Mucosa of descending colon (tissue), 3 donors: Measurements from ENCODE around the gene TMEM128. TPM values are rescaled to one million over a fixed set of nuclear protein-coding genes. Genes with fewer than 3 reads are reported as not detected.
A peak's percentile ranks its signal among the peaks of the same experiment; 100 is the strongest.
"Not testable (repeated sequence)": the region's sequence is repeated elsewhere in the genome, so short reads cannot be mapped to it uniquely, and the experiment has no call there.

Experiments used
- ATAC-seq: fragments of 200-7000 bp; cut with Tn5 transposase; one replicate; pipeline ENCODE4 v1.9.1; 2020; ENCODE audit warnings: mild to moderate bottlenecking, moderate library complexity
- DNase-seq, 3 donors: peaks; one replicate each; pipeline ENCODE4 v3.0.0-alpha.2; 2020
- H3K36me3 ChIP-seq: fragments of 200-600 bp; one replicate; pipeline ENCODE4 v1.8.0; 2021; ENCODE audit warnings: low read depth, mild to moderate bottlenecking
- H3K4me1 ChIP-seq: fragments of 200-600 bp; one replicate; pipeline ENCODE4 v1.8.0; 2021; ENCODE audit warnings: low read depth, mild to moderate bottlenecking
- H3K4me3 ChIP-seq: fragments of 200-600 bp; one replicate; pipeline ENCODE4 v1.8.0; 2021; ENCODE audit warnings: mild to moderate bottlenecking
- H3K9me3 ChIP-seq: fragments of 200-600 bp; one replicate; pipeline ENCODE4 v1.8.0; 2021; ENCODE audit warnings: mild to moderate bottlenecking
- intact Hi-C, 2 donors: fragments of 100-400 bp; cut with DNase I in 1 of 2; cut with micrococcal nuclease in 1 of 2; formaldehyde crosslinking; loops; one replicate each; pipeline versions ENCODE4 v1.11.0 to v1.11.1; 2022; cut with DNase I, micrococcal nuclease
- total RNA-seq, 3 donors: library from RNA; stranded (reverse); fragmentation: NEBNext Ultra II Directional in 2 of 3; extraction: Animal tissue kit (Norgen Biotek cat#: 25700) in 2 of 3; gene quantifications; one replicate each; pipeline versions ENCODE4 v1.2.1 to v1.2.4, GENCODE V29; 2021 to 2023
- TF ChIP-seq, protein P1 (sequence below): fragments of 200-600 bp; IDR thresholded peaks from one replicate; pipeline ENCODE4 v1.8.0; 2022; ENCODE audit warnings: antibody characterized with exemption, mild to moderate bottlenecking
- donor health status: DM: no; HTN: no; CAD: no; lungs with moderate emphysema.
- donor health status: DM: no; HTN: no; CAD: no.
- donor health status: DM: no; HTN: yes; CAD: no.

The TMEM128 gene
- total RNA-seq, 3 donors from 2014 or later, result 14.9 to 20.7 (median 19.6) TPM

- intact Hi-C loops, result no loop called here
- ATAC-seq (peak; percentile 9), DNase-seq (no peak)
- H3K4me3 ChIP-seq, result no peak overlapping the region
- no peaks in the 10 kb centered on the region for H3K9me3 ChIP-seq
- H3K36me3 ChIP-seq, result peaks cover 7% of the 10 kb centered on the region
- no peaks in the 10 kb centered on the region for H3K4me1 ChIP-seq
- TF ChIP-seq, protein P1, sequence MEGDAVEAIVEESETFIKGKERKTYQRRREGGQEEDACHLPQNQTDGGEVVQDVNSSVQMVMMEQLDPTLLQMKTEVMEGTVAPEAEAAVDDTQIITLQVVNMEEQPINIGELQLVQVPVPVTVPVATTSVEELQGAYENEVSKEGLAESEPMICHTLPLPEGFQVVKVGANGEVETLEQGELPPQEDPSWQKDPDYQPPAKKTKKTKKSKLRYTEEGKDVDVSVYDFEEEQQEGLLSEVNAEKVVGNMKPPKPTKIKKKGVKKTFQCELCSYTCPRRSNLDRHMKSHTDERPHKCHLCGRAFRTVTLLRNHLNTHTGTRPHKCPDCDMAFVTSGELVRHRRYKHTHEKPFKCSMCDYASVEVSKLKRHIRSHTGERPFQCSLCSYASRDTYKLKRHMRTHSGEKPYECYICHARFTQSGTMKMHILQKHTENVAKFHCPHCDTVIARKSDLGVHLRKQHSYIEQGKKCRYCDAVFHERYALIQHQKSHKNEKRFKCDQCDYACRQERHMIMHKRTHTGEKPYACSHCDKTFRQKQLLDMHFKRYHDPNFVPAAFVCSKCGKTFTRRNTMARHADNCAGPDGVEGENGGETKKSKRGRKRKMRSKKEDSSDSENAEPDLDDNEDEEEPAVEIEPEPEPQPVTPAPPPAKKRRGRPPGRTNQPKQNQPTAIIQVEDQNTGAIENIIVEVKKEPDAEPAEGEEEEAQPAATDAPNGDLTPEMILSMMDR, result no peak
Measured at GRCh38 chr4:4268776-4269175, 20.8 kb upstream of the TMEM128 start.

GRCh38 chr4:4267981-4268380 lies 20.0 kb upstream of the TMEM128 start:
- Histone ChIP-seq H3K9me3 (no peaks in the 10 kb centered on the region), H3K4me1 (no peaks in the 10 kb centered on the region), H3K4me3 (no peak overlapping the region), H3K36me3 (peaks cover 3% of the 10 kb centered on the region)
- TF ChIP-seq, protein P1, result no peak
- DNase-seq, result no peak
- ATAC-seq, result no peak
- intact Hi-C loops, result no loop called here

- H3K36me3 ChIP-seq, result no peaks in the 10 kb centered on the region
- DNase-seq (no peak), ATAC-seq (peak; percentile 71)
- TF ChIP-seq, protein P1, result no peak
- H3K4me3 ChIP-seq, result no peak overlapping the region
- H3K9me3 ChIP-seq, result no peaks in the 10 kb centered on the region
- peaks cover 2% of the 10 kb centered on the region for H3K4me1 ChIP-seq
- intact Hi-C loops, result no loop called here
Measured at GRCh38 chr4:4260185-4260751, 12.2 kb upstream of the TMEM128 start.

GRCh38 chr4:4259484-4260100 lies 11.6 kb upstream of the TMEM128 start:
- H3K36me3 ChIP-seq, result no peaks in the 10 kb centered on the region
- H3K9me3 ChIP-seq, result no peaks in the 10 kb centered on the region
- intact Hi-C loops, result loop anchor here in 1 of 2 donors (10.0 kb wide), 1 partner anchor 75 kb away; no protein-coding TSS in a partner anchor
- H3K4me1 ChIP-seq, result peaks cover 2% of the 10 kb centered on the region
- DNase-seq, result no peak
- TF ChIP-seq, protein P1, result no peak
- no peak overlapping the region for H3K4me3 ChIP-seq
- ATAC-seq, result peak; percentile 34

DNA sequence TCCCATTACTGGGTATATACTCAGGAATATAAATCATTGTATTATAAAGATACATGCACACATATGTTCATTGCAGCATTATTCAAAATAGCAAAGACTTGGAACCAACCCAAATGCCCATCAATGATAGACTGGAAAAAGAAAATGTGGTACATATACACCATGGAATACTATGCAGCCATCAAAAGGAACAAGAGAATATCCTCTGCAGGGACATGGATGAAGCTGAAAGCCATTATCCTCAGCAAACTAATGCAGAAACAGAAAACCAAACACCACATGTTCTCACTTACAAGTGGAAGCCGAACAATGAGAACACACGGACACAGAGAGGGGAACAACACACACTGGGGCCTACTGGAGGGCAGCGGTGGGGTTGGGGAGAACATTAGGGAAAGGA lies 9.7 kb upstream of the TMEM128 start:
- not testable (repeated sequence) for H3K4me3 ChIP-seq, ATAC-seq, H3K4me1 ChIP-seq, DNase-seq, H3K9me3 ChIP-seq, H3K36me3 ChIP-seq
- intact Hi-C loops, result loop anchor here in 1 of 2 donors (10.0 kb wide), 1 partner anchor 77 kb away; no protein-coding TSS in a partner anchor

DNA sequence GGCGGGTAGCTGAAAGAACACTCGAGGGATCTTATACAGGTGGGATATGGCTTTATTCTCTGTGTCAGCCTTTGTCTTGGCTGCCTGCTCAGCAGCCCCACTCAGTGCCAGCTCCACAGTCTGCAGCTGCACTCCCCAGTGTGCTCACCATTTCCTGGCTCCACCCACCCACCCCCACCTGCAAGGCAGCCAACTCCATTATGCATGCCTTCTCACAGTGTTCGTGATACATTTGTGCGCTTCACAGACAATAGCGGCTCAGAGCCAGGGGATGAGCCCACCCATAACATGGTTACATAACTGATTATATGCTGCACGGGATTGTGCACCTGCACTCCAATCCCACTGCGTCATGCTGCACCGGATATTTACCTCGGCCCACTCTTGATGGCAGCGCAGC lies 8.8 kb upstream of the TMEM128 start:
- Histone ChIP-seq H3K9me3 (no peaks in the 10 kb centered on the region), H3K36me3 (no peaks in the 10 kb centered on the region), H3K4me3 (no peak overlapping the region), H3K4me1 (peaks cover 2% of the 10 kb centered on the region)
- intact Hi-C loops, result loop anchor here in 1 of 2 donors (10.0 kb wide), 1 partner anchor 78 kb away; no protein-coding TSS in a partner anchor
- DNase-seq (no peak), ATAC-seq (no peak)
- TF ChIP-seq, protein P1, result no peak
